Activated CD4-positive, alpha-beta memory T cell treated with anti-CD3 and anti-CD28 coated beads, Interleukin-2, amount 10 ng/mL, durations not matched to agents 7 days and 5 days (primary cell): ENCODE data around the gene XYLT1. TPM values are rescaled to one million over a fixed set of nuclear protein-coding genes. Genes with fewer than 3 reads are reported as not detected.

Experiments
- CTCF ChIA-PET: fragments of 350-600 bp; sonication (Branson Sonifier 250); formaldehyde crosslinking; loops from one replicate; lab custom pipeline; 2021; ENCODE audit warnings: antibody characterized with exemption, inconsistent platforms; lab: Charles Lee
- POLR2A ChIA-PET: fragments of 350-600 bp; sonication (Branson Sonifier 250); formaldehyde crosslinking; loops from one replicate; lab custom pipeline; 2021; ENCODE audit warnings: antibody characterized with exemption; lab: Charles Lee
- DNase-seq: peaks from one replicate; pipeline ENCODE4 v3.0.0-alpha.2; 2020
- H3K27ac Mint-ChIP-seq: one replicate; pipeline ENCODE4 v1.8.0; 2021; ENCODE audit warnings: mild to moderate bottlenecking, mixed read lengths
- H3K27me3 Mint-ChIP-seq: one replicate; pipeline ENCODE4 v1.8.0; 2021; ENCODE audit warnings: mixed read lengths
- H3K36me3 Mint-ChIP-seq: one replicate; pipeline ENCODE4 v1.8.0; 2021; ENCODE audit warnings: low read depth, mixed read lengths
- H3K4me1 Mint-ChIP-seq: one replicate; pipeline ENCODE4 v1.8.0; 2021; ENCODE audit warnings: mixed read lengths
- H3K4me3 Mint-ChIP-seq: one replicate; pipeline ENCODE4 v1.8.0; 2021; ENCODE audit warnings: mild to moderate bottlenecking, mixed read lengths
- H3K9me3 Mint-ChIP-seq: one replicate; pipeline ENCODE4 v1.8.0; 2021; ENCODE audit warnings: mixed read lengths
- total RNA-seq, 2 experiments: library from RNA; stranded (reverse); gene quantifications; one replicate each; pipeline ENCODE4 v1.2.3, GENCODE V29; 2021

XYLT1 gene
- total RNA-seq, 2 experiments from 2014 or later: 30.2 to 34.9 TPM

DNA sequence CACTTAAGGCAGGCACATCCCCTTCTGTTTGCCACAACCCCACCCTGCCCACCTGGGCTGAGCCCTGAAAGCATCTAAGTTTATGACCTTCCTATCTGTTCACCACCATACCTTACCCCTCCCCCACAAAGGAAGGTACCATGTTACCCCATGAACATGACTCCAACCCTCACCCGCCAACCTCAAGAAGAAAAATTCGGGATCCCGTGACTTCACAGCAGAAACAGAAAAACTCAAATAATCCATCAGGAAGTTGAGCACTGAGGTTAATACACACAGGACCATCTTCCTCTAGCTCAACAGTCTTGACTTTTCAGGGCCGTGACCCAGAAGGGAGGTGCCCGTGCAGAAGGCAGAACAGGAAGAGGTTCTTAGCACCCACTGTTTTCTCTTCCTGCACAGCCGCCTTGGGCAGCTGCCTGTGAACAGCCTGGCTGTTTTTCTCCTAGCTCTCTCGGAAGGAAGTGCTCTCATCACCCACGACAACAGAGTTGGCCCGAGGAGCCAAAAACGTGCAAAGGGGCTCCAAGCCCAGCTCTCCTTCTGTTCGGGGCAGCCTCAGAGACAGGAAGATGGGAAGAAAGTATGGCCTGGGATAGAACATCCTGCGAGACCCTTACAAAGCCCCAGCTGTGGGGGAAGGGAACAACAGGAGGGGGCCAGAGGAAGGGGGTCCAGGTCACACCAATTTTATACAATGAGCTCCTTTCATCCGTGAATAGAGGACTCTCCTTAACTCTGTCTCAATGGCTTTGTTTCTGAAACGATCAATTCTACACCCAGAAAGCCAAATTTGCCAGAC, 101.1 kb downstream of the XYLT1 start:
- POLR2A ChIA-PET: interaction anchor here (0.6 to 15.6 kb wide), 29 partner anchors 8 to 1432 kb away, joined by 3 to 353 read pairs (median 4); partner anchors contain the start of gene ARL6IP1
- peaks cover 43% of the 10 kb centered on the region for H3K36me3 Mint-ChIP-seq
- H3K4me1 Mint-ChIP-seq: peaks cover 86% of the 10 kb centered on the region
- peaks cover 2% of the 10 kb centered on the region for H3K9me3 Mint-ChIP-seq
- peak overlapping the region; percentile 84 for H3K4me3 Mint-ChIP-seq
- peak overlapping the region; percentile 99 for H3K27ac Mint-ChIP-seq
- peak; percentile 83 for DNase-seq
- CTCF ChIA-PET: interaction anchor here (1.0 to 3.0 kb wide), 11 partner anchors 10 to 98 kb away, joined by 4 to 23 read pairs (median 6); no protein-coding TSS in a partner anchor
- no peaks in the 10 kb centered on the region for H3K27me3 Mint-ChIP-seq

DNA sequence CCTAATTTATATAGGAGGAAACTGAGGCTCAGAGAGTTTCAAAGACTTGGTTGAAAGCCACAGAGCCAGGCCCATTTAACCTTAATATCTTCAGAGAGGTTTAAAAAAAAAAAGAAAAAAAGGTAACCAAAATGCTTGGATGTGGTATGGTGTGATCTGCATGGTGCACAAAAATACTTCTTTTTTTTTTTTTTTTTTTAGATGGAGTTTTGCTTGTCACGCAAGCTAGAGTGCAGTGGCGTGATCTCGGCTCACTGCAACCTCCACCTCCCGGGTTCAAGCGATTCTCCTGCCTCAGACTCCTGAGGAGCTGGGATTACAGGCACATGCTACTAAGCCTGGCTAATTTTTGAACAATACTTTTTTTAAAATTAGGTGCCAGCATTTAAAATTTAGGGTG, 101.8 kb downstream of the XYLT1 start:
- Mint-ChIP-seq H3K4me1 (peaks cover 89% of the 10 kb centered on the region), H3K9me3 (peaks cover 2% of the 10 kb centered on the region), H3K4me3 (peak overlapping the region; percentile 84), H3K27ac (peak overlapping the region; percentile 99), H3K27me3 (no peaks in the 10 kb centered on the region), H3K36me3 (peaks cover 42% of the 10 kb centered on the region)
- DNase-seq: peak; percentile 44
- ChIA-PET CTCF (interaction anchor here (1.0 to 3.0 kb wide), 10 partner anchors 9 to 98 kb away, joined by 4 to 23 read pairs (median 8); no protein-coding TSS in a partner anchor), POLR2A (interaction anchor here (0.6 to 15.6 kb wide), 19 partner anchors 9 to 1433 kb away, joined by 3 to 353 read pairs (median 5); partner anchors contain the start of gene ARL6IP1)

GRCh38 chr16:17368446-17368845, 102.3 kb downstream of the XYLT1 start:
- Mint-ChIP-seq H3K27ac (peak overlapping the region; percentile 99), H3K4me3 (peak overlapping the region; percentile 84), H3K36me3 (peaks cover 39% of the 10 kb centered on the region), H3K4me1 (peaks cover 90% of the 10 kb centered on the region), H3K27me3 (no peaks in the 10 kb centered on the region), H3K9me3 (peaks cover 2% of the 10 kb centered on the region)
- ChIA-PET POLR2A (interaction anchor here (1.7 to 15.6 kb wide), 7 partner anchors 9 to 101 kb away, joined by 3 to 353 read pairs (median 36); no protein-coding TSS in a partner anchor), CTCF (interaction anchor here (1.8 to 2.3 kb wide), 4 partner anchors 9 to 81 kb away, joined by 6 to 23 read pairs (median 10); no protein-coding TSS in a partner anchor)
- DNase-seq: peak; percentile 33

GRCh38 chr16:17367923-17368322, 102.8 kb downstream of the XYLT1 start:
- Mint-ChIP-seq H3K36me3 (peaks cover 39% of the 10 kb centered on the region), H3K9me3 (peaks cover 2% of the 10 kb centered on the region), H3K4me3 (peak overlapping the region; percentile 39), H3K27me3 (no peaks in the 10 kb centered on the region), H3K4me1 (peaks cover 95% of the 10 kb centered on the region), H3K27ac (peak overlapping the region; percentile 99)
- POLR2A ChIA-PET: interaction anchor here (1.2 to 15.6 kb wide), 7 partner anchors 9 to 101 kb away, joined by 5 to 353 read pairs (median 36); no protein-coding TSS in a partner anchor
- DNase-seq: no peak
- CTCF ChIA-PET: interaction anchor here (1.8 to 2.3 kb wide), 2 partner anchors 16 to 20 kb away, joined by 6 to 23 read pairs; no protein-coding TSS in a partner anchor

DNA sequence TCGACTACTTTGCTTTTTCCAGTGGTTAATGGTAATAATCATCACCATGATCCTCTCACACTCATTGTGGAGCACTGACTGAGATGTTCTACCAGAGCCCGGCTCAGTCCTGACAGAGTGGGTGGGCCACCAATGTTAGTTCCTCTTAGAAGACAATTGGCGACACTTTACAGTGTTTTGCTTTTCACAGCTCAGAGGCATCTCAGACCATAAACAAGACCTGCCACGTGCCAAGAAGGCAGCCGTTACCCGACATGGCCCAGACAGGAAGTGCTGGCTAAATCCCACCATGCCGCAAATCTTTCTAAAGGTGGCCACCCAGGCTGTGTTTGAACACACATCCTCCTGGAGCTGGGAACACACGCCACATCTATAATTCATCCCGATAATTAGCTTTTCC, 103.7 kb downstream of the XYLT1 start:
- H3K36me3 Mint-ChIP-seq: peaks cover 43% of the 10 kb centered on the region
- H3K27ac Mint-ChIP-seq: peak overlapping the region; percentile 99
- H3K4me1 Mint-ChIP-seq: peaks cover 97% of the 10 kb centered on the region
- H3K4me3 Mint-ChIP-seq: no peak overlapping the region
- H3K27me3 Mint-ChIP-seq: no peaks in the 10 kb centered on the region
- no peak for DNase-seq
- H3K9me3 Mint-ChIP-seq: peaks cover 2% of the 10 kb centered on the region
- ChIA-PET POLR2A (interaction anchor here (1.2 to 15.6 kb wide), 4 partner anchors 8 to 1423 kb away, joined by 3 to 353 read pairs (median 35); partner anchors contain the start of gene RPS15A), CTCF (interaction anchor here (1.3 to 1.8 kb wide), 3 partner anchors 20 to 101 kb away, joined by 3 to 7 read pairs (median 4); no protein-coding TSS in a partner anchor)

GRCh38 chr16:17366299-17366961, 104.3 kb downstream of the XYLT1 start:
- Mint-ChIP-seq H3K36me3 (peaks cover 43% of the 10 kb centered on the region), H3K27me3 (no peaks in the 10 kb centered on the region), H3K9me3 (peaks cover 2% of the 10 kb centered on the region), H3K4me1 (peaks cover 96% of the 10 kb centered on the region), H3K27ac (peak overlapping the region; percentile 99), H3K4me3 (no peak overlapping the region)
- ChIA-PET POLR2A (interaction anchor here (1.2 to 15.6 kb wide), 3 partner anchors 12 to 1424 kb away, joined by 3 to 353 read pairs (median 5); partner anchors contain the start of gene RPS15A), CTCF (interaction anchor here (1.3 to 1.8 kb wide), 3 partner anchors 19 to 102 kb away, joined by 3 to 7 read pairs (median 4); no protein-coding TSS in a partner anchor)
- no peak for DNase-seq

- POLR2A ChIA-PET: interaction anchor here (1.3 to 15.6 kb wide), 2 partner anchors 22 to 1424 kb away, joined by 3 to 353 read pairs; partner anchors contain the start of gene RPS15A
- H3K36me3 Mint-ChIP-seq: peaks cover 43% of the 10 kb centered on the region
- CTCF ChIA-PET: interaction anchor here (1.2 to 2.4 kb wide), 5 partner anchors 18 to 103 kb away, joined by 3 to 7 read pairs (median 4); no protein-coding TSS in a partner anchor
These were observed 105.0 kb downstream of the XYLT1 start for GRCh38 chr16:17365591-17366298.

GRCh38 chr16:17365211-17365541, 105.6 kb downstream of the XYLT1 start:
- CTCF ChIA-PET: interaction anchor here (1.2 to 2.4 kb wide), 2 partner anchors 22 to 51 kb away, joined by 3 to 6 read pairs; no protein-coding TSS in a partner anchor
- H3K9me3 Mint-ChIP-seq: peaks cover 2% of the 10 kb centered on the region
- H3K27me3 Mint-ChIP-seq: no peaks in the 10 kb centered on the region
- H3K4me3 Mint-ChIP-seq: no peak overlapping the region
- H3K27ac Mint-ChIP-seq: no peak overlapping the region
- no peak for DNase-seq
- H3K36me3 Mint-ChIP-seq: peaks cover 40% of the 10 kb centered on the region
- POLR2A ChIA-PET: interaction anchor here (15.6 kb wide), 1 partner anchor 21 kb away, joined by 353 read pairs; no protein-coding TSS in a partner anchor
- peaks cover 96% of the 10 kb centered on the region for H3K4me1 Mint-ChIP-seq

More at GRCh38 chr16:17365591-17366298, 105.0 kb downstream of the XYLT1 start:
- no peak overlapping the region for H3K27ac Mint-ChIP-seq
- H3K9me3 Mint-ChIP-seq: peaks cover 2% of the 10 kb centered on the region
- H3K4me1 Mint-ChIP-seq: peaks cover 96% of the 10 kb centered on the region
- H3K4me3 Mint-ChIP-seq: no peak overlapping the region
- DNase-seq: no peak
- H3K27me3 Mint-ChIP-seq: no peaks in the 10 kb centered on the region

GRCh38 chr16:17364319-17365210, 106.2 kb downstream of the XYLT1 start:
- peak overlapping the region; percentile 65 for H3K27ac Mint-ChIP-seq
- peaks cover 35% of the 10 kb centered on the region for H3K36me3 Mint-ChIP-seq
- H3K4me1 Mint-ChIP-seq: peaks cover 96% of the 10 kb centered on the region
- DNase-seq: peak; percentile 61
- peak overlapping the region; percentile 3 for H3K4me3 Mint-ChIP-seq
- H3K27me3 Mint-ChIP-seq: no peaks in the 10 kb centered on the region
- peaks cover 2% of the 10 kb centered on the region for H3K9me3 Mint-ChIP-seq
- ChIA-PET CTCF (interaction anchor here (0.6 to 2.4 kb wide), 4 partner anchors 18 to 52 kb away, joined by 3 to 6 read pairs (median 3); no protein-coding TSS in a partner anchor), POLR2A (interaction anchor here (1.3 to 15.6 kb wide), 4 partner anchors 10 to 52 kb away, joined by 4 to 353 read pairs (median 6); no protein-coding TSS in a partner anchor)

DNA sequence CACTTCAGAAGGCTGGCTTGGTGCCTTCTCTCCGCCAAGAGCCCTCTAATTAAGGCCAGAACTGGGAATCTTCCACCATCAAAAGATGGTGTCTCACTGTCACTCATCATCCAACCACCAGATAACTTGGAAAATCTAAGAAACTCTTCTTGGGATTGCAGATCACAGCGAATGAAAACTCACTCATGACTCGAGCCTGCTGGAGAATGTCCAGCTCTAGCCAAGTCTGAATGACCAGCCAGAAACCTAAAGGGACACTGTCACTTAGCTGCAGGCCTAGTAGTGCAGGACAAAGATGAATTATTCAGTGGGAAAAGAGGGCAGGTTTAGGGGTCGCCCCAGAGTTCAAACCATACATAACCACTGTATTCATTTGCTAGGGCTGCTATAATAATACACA, 107.8 kb downstream of the XYLT1 start:
- Mint-ChIP-seq H3K4me1 (peaks cover 95% of the 10 kb centered on the region), H3K27me3 (no peaks in the 10 kb centered on the region), H3K4me3 (no peak overlapping the region), H3K36me3 (peaks cover 41% of the 10 kb centered on the region), H3K9me3 (peaks cover 2% of the 10 kb centered on the region), H3K27ac (peak overlapping the region; percentile 42)
- ChIA-PET POLR2A (interaction anchor here (1.3 to 15.6 kb wide), 2 partner anchors 8 to 19 kb away, joined by 4 to 353 read pairs; no protein-coding TSS in a partner anchor), CTCF (interaction anchor here (1.0 kb wide), 1 partner anchor 10 kb away, joined by 3 read pairs; no protein-coding TSS in a partner anchor)
- DNase-seq: no peak
